D341Med (cell line): ENCODE results near the gene CRIP2.

ENCODE experiments used
- DNase-seq: peaks from one replicate; pipeline ENCODE4 v3.0.0; 2012; ENCODE audit warnings: low spot score

The CRIP2 gene

GRCh38 chr14:105488781-105489541, 14.3 kb downstream of the CRIP2 start:
- no peak for DNase-seq

DNA sequence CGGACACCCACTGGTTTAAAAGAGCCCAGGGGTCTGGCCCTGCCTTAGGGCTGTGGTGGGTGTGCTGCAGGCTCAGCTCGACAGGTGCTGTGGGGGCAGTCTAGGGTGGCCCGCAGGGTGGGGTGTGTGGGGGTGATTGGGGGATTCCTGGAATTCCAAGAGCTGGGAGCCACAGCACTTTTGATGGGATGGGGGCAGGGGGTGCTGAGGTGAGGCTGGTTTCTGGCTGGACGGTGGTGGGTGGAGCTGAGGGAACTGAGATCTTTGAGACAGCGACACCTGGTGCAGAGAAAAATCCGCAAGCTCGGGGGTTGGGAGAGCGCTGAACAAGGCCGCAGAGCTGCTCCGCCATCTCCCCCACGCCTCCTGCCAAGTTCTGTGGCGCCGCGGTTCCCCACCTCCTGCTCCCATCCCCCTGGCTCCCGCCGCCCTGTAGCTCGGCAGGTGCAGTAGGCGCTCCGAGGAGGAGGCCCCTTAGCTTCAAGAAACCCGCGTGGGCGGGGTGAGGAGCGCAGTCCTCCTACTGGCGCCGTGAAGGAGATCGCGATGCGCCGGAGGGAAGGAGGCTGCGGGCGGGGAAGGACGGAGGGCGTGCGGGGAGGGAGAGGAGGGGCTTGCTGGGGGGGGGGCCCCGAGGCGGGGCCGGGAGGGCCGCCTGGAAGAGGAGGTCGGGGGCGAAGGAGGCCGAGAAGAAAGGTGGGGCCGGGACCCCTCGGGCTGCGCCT, 15.1 kb downstream of the CRIP2 start:
- DNase-seq: peak; percentile 83

DNA sequence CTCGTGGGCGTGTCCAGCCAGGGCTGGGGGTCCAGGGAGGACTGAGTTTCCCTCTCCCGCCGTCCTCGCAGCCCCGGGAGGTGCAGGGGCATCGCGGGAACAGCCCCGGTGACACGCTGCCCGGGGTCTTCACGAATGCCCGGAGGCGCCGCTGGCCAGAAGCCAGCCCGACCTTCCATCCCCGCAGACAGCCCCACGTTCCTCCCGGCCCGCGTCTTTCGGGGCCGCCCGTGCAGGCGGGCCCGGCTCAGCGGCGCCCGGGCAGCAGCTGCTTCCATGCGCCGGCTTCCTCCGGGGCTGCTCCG, 15.6 kb downstream of the CRIP2 start:
- no peak for DNase-seq

- peak; percentile 97 for DNase-seq
Observed at GRCh38 chr14:105490572-105491365, 16.1 kb downstream of the CRIP2 start, which contains the start of gene TEDC1. Gene TEDC1, plus strand, starts transcription at chr14:105491246. Its CDS starts 130 bp downstream, at chr14:105491376.

GRCh38 chr14:105491366-105491973, 16.8 kb downstream of the CRIP2 start:
- peak; percentile 91 for DNase-seq

- DNase-seq: no peak
Observed at GRCh38 chr14:105492031-105492970, 17.7 kb downstream of the CRIP2 start.

GRCh38 chr14:105492971-105493871, 18.6 kb downstream of the CRIP2 start:
- no peak for DNase-seq

- DNase-seq: no peak
Observed at GRCh38 chr14:105493921-105494605, 19.4 kb downstream of the CRIP2 start.

- no peak for DNase-seq
Observed at GRCh38 chr14:105494606-105494929, 19.9 kb downstream of the CRIP2 start.

- no peak for DNase-seq
Observed at GRCh38 chr14:105495101-105495989, 20.7 kb downstream of the CRIP2 start.

- no peak for DNase-seq
Observed at GRCh38 chr14:105495990-105496830, 21.6 kb downstream of the CRIP2 start.

GRCh38 chr14:105496831-105497591, 22.4 kb downstream of the CRIP2 start:
- no peak for DNase-seq

- DNase-seq: no peak
Observed at GRCh38 chr14:105497671-105498429, 23.2 kb downstream of the CRIP2 start.

GRCh38 chr14:105498430-105499255, 24.0 kb downstream of the CRIP2 start:
- DNase-seq: no peak
